Neural crest cell (in vitro differentiated cells): ENCODE data around the gene PLA2G6. TPM values are rescaled to one million over a fixed set of nuclear protein-coding genes. Genes with fewer than 3 reads are reported as not detected.

ENCODE experiments used
- DNase-seq: peaks from one replicate; pipeline ENCODE4 v3.0.0; 2021; ENCODE audit warnings: low read depth, mixed read lengths, low spot score
- H3K27ac Mint-ChIP-seq: one replicate; pipeline ENCODE4 v1.8.0; 2021; ENCODE audit warnings: mild to moderate bottlenecking, mixed read lengths; ENCODE audit not compliant: unreplicated experiment
- H3K27me3 Mint-ChIP-seq: 2 replicates; pipeline ENCODE4 v1.8.0; 2021; ENCODE audit warnings: low read depth, mild to moderate bottlenecking, mixed read lengths
- H3K36me3 Mint-ChIP-seq: 2 replicates; pipeline ENCODE4 v1.8.0; 2021; ENCODE audit warnings: low read depth, mild to moderate bottlenecking, mixed read lengths
- H3K4me1 Mint-ChIP-seq: 2 replicates; pipeline ENCODE4 v1.8.0; 2021; ENCODE audit warnings: mixed read lengths
- H3K4me3 Mint-ChIP-seq: one replicate; pipeline ENCODE4 v1.8.0; 2021; ENCODE audit warnings: mild to moderate bottlenecking, mixed read lengths
- H3K9me3 Mint-ChIP-seq: 2 replicates; pipeline ENCODE4 v1.8.0; 2021; ENCODE audit warnings: mixed read lengths
- total RNA-seq: library from RNA; stranded (reverse); gene quantifications from 2 replicates; pipeline ENCODE4 v1.2.1, GENCODE V29; 2021
- TF ChIP-seq, protein P1 (sequence below): fragments of 200-600 bp; sonication (generic); conservative IDR thresholded peaks from 2 replicates; pipeline ENCODE4 v1.5.0; 2021; ENCODE audit warnings: antibody characterized with exemption, mild to moderate bottlenecking

The PLA2G6 gene
- total RNA-seq, 1 donor from 2014 or later, result 11.0 TPM

DNA sequence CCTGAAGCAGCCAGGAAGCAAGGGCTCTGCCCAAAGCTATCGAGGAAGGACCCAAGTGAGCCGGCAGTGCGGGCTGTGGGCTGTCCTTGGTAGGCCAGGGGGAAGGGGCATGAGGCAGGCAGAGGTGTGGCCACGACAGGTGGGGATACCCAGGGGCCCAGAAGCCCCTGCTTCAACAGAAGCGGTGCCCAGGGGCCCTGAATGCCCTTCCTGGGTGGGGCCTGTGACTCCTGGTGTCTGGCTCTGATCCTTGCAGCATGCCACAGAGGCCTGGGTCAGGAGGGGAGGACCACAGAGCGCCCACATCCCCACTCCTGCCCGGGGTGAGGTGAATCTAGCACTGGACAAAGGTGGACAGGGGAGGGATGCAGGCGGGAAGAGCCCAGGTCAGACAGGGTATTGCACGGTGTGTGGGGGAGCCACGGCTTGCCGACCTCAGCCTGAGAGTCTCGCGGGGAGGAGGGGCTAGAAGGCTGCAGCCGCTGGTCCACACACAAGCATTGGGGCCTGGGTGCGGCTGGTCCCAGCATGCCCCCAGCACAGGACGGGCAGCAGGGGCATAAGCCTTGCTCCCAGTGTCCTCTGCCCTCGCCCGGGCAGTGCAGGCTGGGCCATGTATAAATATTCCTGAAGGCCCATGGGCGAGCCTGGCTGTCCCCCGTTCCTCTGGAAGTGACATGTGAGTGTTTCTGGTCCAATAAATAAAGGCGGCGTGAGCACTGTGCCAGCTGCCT lies 39.2 kb upstream of the PLA2G6 start:
- Mint-ChIP-seq H3K4me3 (no peak overlapping the region), H3K36me3 (peaks cover 7% of the 10 kb centered on the region), H3K4me1 (peaks cover 19% of the 10 kb centered on the region), H3K9me3 (no peaks in the 10 kb centered on the region), H3K27ac (peak overlapping the region; percentile 35), H3K27me3 (no peaks in the 10 kb centered on the region)
- TF ChIP-seq, protein P1, sequence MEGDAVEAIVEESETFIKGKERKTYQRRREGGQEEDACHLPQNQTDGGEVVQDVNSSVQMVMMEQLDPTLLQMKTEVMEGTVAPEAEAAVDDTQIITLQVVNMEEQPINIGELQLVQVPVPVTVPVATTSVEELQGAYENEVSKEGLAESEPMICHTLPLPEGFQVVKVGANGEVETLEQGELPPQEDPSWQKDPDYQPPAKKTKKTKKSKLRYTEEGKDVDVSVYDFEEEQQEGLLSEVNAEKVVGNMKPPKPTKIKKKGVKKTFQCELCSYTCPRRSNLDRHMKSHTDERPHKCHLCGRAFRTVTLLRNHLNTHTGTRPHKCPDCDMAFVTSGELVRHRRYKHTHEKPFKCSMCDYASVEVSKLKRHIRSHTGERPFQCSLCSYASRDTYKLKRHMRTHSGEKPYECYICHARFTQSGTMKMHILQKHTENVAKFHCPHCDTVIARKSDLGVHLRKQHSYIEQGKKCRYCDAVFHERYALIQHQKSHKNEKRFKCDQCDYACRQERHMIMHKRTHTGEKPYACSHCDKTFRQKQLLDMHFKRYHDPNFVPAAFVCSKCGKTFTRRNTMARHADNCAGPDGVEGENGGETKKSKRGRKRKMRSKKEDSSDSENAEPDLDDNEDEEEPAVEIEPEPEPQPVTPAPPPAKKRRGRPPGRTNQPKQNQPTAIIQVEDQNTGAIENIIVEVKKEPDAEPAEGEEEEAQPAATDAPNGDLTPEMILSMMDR, result no peak
- DNase-seq, result no peak

DNA sequence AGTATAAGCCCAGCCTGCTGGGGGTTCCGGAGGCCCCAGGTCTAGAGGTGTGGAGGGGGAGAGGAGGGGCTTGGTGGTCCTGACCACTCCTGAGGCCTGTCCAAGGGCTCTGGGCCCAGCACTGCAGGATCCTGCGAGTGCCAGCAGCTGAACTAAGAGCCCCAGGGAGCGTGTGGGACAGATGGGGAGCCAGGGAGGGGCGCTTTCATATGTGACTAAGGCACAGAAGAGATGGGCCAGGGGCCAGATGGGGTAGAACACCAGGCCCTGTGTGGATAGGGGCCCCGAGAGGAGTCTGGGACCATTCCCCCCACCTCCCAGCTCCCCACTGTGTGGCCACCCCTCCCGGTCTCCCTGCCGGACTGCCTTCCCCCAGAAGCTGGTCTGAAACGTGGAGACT lies 38.5 kb upstream of the PLA2G6 start:
- peaks cover 22% of the 10 kb centered on the region for H3K4me1 Mint-ChIP-seq
- TF ChIP-seq, protein P1, result no peak
- no peaks in the 10 kb centered on the region for H3K9me3 Mint-ChIP-seq
- peaks cover 3% of the 10 kb centered on the region for H3K36me3 Mint-ChIP-seq
- H3K4me3 Mint-ChIP-seq, result no peak overlapping the region
- DNase-seq, result no peak
- H3K27me3 Mint-ChIP-seq, result no peaks in the 10 kb centered on the region
- no peak overlapping the region for H3K27ac Mint-ChIP-seq

DNA sequence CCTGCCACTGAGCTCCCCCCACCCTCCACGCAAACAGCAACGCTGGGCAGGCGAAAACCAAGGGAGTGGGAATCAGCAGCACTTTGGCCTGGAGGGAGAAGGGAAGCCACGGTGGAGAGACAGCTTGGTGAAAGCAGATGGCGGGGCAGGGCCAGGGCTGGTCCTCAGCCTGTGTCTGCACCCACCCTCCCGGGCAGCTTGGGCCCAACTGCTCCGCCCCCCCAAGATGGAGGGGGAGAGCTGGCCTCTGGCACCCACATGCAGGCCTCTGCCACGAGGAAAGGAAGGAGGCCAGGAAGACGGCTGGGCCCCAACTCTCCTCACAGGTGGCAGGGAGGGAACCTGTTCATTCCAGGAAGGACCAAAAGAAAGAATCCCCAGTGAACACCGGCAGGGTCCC lies 38.0 kb upstream of the PLA2G6 start:
- Mint-ChIP-seq H3K27me3 (peaks cover 2% of the 10 kb centered on the region), H3K4me3 (no peak overlapping the region), H3K9me3 (no peaks in the 10 kb centered on the region), H3K27ac (peak overlapping the region; percentile 28), H3K36me3 (peaks cover 3% of the 10 kb centered on the region), H3K4me1 (peaks cover 26% of the 10 kb centered on the region)
- no peak for DNase-seq
- TF ChIP-seq, protein P1, result no peak

DNA sequence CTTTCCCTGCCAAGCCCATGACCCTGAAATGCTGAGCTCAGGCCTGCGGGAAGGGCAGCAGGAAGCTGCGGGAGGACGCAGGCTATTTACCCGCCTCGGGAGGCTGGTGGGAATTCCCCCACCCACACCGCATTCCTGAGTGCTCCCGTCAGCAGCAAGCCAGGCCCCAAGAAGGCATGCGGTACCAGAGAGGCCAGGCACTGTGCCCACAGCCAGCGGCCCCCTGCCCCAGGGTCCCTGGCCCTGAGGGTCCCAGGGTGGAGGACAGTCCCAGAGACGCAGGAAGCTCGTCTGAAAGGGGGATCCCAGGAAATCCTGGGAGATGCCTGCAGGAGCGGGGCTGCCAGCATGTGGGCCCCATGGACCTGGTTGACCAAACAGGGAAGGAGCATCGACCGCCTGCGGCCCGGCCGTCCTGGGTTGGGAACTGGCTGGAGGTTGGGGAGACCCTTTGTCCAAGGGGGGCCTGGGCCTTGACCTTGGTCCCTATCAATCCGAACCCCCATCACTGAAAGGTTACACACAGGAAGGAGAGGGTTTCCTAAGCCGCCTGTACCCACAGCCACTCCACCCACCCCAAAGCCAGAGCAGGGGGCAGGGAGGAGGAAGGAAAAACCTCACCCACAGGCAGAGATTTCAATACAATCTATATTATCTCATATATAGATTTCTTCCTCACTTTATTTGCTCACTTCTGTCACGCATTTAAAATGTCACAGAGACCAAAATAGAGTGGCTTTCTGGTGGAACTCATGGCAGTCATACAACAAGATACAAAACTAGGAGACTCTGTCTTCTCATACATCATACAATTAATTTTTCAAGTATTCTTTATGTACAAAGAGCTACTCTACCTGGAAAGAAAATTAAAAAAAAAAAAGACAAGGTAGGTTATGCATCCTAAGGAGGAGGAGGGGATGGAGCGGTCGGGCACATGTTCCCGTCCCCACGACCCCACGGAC lies 37.3 kb upstream of the PLA2G6 start:
- Mint-ChIP-seq H3K4me1 (peaks cover 26% of the 10 kb centered on the region), H3K36me3 (peaks cover 3% of the 10 kb centered on the region), H3K4me3 (no peak overlapping the region), H3K27me3 (peaks cover 2% of the 10 kb centered on the region), H3K9me3 (no peaks in the 10 kb centered on the region), H3K27ac (peak overlapping the region; percentile 28)
- DNase-seq, result no peak
- TF ChIP-seq, protein P1, result no peak

DNA sequence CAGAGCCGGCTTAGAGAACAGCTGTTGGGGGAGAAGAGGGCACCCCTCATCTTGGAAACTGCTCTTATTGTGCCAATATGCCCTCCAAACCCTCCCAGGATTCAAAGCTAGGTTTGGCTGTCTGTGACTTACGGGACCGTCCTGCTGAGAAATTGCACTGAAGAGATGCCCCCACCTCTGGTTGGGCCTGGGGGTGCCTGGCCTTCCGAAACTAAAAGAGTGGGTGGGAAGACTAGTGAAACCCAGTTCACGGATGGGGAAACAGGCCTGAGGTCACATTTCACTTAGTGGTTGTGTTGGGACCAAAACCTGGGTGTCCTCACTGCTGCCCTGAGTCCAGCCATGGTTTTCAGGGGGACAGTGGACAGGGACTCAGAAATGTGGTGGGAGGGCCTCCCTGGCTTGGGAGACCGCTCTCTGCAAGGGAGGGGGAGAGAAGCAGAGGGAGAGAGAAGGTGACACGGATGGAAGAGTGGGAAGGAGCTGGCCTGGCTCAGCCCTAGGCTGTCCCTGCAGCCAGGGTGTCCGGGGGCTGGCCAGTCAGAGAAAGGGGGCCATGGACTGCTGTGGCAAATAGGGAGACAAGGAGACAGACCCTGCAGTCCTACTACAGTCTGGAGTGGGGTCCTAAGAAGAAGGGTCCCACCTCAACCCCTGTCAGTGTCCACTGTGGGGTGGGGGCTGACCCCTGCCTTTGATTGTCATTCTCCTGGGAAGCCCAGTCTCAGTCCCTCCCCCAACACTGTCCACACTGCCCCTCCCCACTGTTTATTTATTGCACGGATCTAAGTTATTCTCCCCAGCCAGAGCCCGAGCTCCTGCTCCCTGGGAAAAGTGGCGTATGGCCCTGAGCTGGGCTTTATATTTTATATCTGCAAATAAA lies 33.8 kb upstream of the PLA2G6 start:
- no peak for DNase-seq
- Mint-ChIP-seq H3K27me3 (peaks cover 10% of the 10 kb centered on the region), H3K36me3 (peaks cover 3% of the 10 kb centered on the region), H3K4me3 (peak overlapping the region; percentile 12), H3K27ac (no peak overlapping the region), H3K9me3 (no peaks in the 10 kb centered on the region), H3K4me1 (peaks cover 32% of the 10 kb centered on the region)
- TF ChIP-seq, protein P1, result no peak
